K562 (cell line): ENCODE measurements around the gene DAAM1.

Source experiments
- SNRNP70 ChIP-seq: fragments of 200-400 bp; formaldehyde crosslinking; optimal IDR thresholded peaks from 2 replicates; pipeline ENCODE3; 2017; ENCODE audit warnings: low read depth, low read length
- ZNF507 ChIP-seq: conservative IDR thresholded peaks from 2 replicates; pipeline ENCODE4 v1.6.1; 2017; ENCODE audit warnings: missing genetic modification characterization, missing compliant biosample characterization
- TF ChIP-seq, protein P1 (sequence below): fragments of 250-450 bp; sonication (Bioruptor Pico); IDR thresholded peaks from 2 replicates; pipeline ENCODE4 v1.4.0; 2020; ENCODE audit warnings: mild to moderate bottlenecking

DNA sequence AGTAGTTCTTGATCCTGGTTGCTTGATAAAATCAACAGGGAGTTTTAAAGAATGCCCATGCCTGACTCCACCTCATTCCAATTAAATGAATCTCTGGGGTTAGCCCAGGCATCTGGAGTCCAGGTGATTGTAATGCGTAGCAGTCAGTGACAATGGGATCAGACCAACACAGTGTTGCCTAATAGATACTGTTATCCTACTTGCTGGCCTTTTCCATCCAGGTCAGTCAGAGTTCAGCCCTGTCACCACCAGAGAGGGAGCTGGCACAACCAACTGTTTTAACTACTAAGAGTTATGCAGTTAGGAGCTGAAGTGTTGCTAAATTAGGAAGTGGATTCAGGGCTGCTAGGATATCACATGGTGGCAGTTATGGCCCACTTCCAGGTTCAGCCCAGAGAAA lies 169.6 kb downstream of the DAAM1 start:
- TF ChIP-seq, protein P1, sequence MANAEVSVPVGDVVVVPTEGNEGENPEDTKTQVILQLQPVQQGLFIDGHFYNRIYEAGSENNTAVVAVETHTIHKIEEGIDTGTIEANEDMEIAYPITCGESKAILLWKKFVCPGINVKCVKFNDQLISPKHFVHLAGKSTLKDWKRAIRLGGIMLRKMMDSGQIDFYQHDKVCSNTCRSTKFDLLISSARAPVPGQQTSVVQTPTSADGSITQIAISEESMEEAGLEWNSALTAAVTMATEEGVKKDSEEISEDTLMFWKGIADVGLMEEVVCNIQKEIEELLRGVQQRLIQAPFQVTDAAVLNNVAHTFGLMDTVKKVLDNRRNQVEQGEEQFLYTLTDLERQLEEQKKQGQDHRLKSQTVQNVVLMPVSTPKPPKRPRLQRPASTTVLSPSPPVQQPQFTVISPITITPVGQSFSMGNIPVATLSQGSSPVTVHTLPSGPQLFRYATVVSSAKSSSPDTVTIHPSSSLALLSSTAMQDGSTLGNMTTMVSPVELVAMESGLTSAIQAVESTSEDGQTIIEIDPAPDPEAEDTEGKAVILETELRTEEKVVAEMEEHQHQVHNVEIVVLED (CRISPR knock-in tag), result no peak
- TF ChIP-seq SNRNP70 (no peak), ZNF507 (no peak)
